GM19023 (cell line): ENCODE results near the gene IQCF2.
"Not testable (repeated sequence)": the region's sequence is repeated elsewhere in the genome, so short reads cannot be mapped to it uniquely, and the experiment has no call there.

Experiments used
- ATAC-seq: cut with Tn5 transposase; IDR thresholded peaks from one replicate; pipeline ENCODE4 v1.9.1; 2021; ENCODE audit warnings: mild to moderate bottlenecking, moderate library complexity; ENCODE audit not compliant: unreplicated experiment

IQCF2 gene

GRCh38 chr3:51860703-51861665, at the start of gene IQCF2:
TSS of gene IQCF2 (plus strand) at chr3:51861615. CDS start at chr3:51861667, 52 bp downstream.
- ATAC-seq: no peak

GRCh38 chr3:51813539-51813938, 47.9 kb upstream of the IQCF2 start:
- ATAC-seq: no peak

- no peak for ATAC-seq
Measured at GRCh38 chr3:51814034-51814433, 47.4 kb upstream of the IQCF2 start.

- ATAC-seq: no peak
Measured at GRCh38 chr3:51815614-51816013, 45.8 kb upstream of the IQCF2 start.

GRCh38 chr3:51816723-51817122, 44.7 kb upstream of the IQCF2 start:
- no peak for ATAC-seq

GRCh38 chr3:51817375-51817774, 44.0 kb upstream of the IQCF2 start:
- ATAC-seq: no peak

DNA sequence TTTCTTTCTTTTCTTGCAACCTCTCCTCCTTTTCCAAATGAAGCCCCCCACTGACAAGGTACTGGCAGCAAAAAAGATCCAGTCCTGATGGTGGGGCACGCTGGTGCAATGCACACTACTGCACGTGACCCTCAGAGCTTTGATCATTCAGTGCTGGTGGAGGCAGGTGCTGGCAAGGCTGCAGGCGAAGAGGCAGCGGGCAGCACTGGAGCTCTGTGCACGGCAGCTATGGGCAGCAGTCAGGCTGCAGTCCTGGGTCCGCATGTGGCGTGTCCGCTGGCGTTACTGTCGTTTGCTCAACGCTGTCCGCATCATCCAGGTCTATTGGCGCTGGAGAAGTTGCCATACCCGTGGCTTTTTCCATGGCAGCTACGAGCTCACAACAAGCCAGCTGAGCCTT, 42.3 kb upstream of the IQCF2 start:
- no peak for ATAC-seq

GRCh38 chr3:51819709-51820406, 41.6 kb upstream of the IQCF2 start:
- ATAC-seq: no peak

DNA sequence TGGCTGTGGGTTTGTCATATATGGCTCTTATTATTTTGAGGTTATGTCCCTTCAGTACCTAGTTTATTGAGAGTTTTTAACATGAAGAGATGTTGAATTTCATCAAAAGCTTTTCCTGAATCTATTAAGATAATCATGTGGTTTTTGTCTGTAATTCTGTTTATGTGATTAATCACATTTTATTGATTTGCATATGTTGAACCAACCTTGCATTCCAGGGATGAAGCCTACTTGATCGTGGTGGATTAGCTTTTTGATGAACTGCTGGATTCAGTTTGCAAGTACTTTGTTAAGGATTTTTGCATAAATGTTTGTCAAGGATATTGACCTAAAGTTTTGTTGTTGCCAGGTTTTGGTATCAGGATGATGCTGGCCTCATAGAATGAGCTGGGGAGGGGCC, 33.1 kb upstream of the IQCF2 start:
- no peak for ATAC-seq

DNA sequence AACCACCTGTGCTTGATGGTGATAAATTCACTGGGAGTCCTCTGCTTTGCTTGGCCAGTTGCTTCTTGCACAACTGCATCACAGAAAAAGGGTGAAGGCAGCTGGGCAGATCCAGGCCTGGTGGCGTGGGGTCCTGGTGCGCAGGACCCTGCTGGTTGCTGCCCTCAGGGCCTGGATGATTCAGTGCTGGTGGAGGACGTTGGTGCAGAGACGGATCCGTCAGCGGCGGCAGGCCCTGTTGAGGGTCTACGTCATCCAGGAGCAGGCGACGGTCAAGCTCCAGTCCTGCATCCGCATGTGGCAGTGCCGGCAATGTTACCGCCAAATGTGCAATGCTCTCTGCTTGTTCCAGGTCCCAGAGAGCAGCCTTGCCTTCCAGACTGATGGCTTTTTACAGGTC, 31.1 kb upstream of the IQCF2 start:
- no peak for ATAC-seq

DNA sequence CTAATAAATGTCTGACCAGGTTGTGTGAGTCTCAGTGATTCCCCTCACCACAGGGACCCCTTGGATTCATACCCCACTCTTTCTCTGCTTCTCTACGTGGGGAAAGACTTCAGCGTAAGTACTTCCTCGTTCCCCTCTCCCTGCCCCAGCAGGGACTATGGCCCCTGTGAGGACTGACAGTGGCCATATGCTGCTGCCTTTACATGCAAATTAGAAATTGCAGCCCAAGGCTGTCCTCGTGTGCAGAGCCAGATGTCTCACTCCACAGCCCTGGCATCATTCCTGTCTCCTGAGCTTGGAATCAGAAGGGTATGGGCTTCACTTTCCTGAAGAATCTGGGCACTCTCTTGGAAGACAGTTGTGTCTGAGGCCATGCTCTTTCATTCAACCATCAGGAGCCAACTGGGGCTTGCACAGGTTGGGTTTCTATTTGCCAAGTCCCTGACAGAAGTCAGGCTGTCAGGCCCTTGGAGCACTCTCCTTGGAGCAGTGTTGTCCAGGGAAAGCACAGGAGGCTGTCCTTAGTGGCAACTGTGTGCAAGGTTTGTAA, 30.5 kb upstream of the IQCF2 start:
- no peak for ATAC-seq

GRCh38 chr3:51836606-51837005, 24.8 kb upstream of the IQCF2 start:
- no peak for ATAC-seq

GRCh38 chr3:51845129-51845528, 16.3 kb upstream of the IQCF2 start:
- ATAC-seq: no peak

- ATAC-seq: not testable (repeated sequence)
Measured at GRCh38 chr3:51855411-51855810, 6.0 kb upstream of the IQCF2 start.

GRCh38 chr3:51862886-51863285, 1.5 kb downstream of the IQCF2 start:
- ATAC-seq: no peak

- not testable (repeated sequence) for ATAC-seq
Measured at GRCh38 chr3:51868896-51869295, 7.5 kb downstream of the IQCF2 start.

GRCh38 chr3:51869304-51869703, 7.9 kb downstream of the IQCF2 start:
- ATAC-seq: no peak

- ATAC-seq: no peak
Measured at GRCh38 chr3:51873253-51873766, 11.9 kb downstream of the IQCF2 start.

DNA sequence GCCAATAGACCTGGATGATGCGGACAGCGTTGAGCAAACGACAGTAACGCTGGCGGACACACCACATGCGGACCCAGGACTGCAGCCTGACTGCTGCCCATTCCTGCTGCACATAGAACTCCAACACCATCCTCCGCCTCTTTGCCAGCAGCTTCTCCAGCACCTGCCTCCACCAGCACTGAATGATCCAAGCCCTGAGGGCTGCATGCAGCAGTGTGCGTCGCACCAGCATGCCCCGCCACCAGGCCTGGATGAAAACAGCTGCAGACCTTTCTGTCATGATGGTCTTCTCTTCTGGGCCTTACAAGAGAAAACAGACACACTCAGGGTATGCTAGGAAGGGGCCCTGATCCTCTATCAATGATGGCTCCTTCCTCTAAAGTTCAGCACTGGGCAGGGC, 12.5 kb downstream of the IQCF2 start:
- no peak for ATAC-seq

- no peak for ATAC-seq
Measured at GRCh38 chr3:51874411-51874810, 13.0 kb downstream of the IQCF2 start.

GRCh38 chr3:51874889-51875288, 13.5 kb downstream of the IQCF2 start:
- ATAC-seq: no peak

DNA sequence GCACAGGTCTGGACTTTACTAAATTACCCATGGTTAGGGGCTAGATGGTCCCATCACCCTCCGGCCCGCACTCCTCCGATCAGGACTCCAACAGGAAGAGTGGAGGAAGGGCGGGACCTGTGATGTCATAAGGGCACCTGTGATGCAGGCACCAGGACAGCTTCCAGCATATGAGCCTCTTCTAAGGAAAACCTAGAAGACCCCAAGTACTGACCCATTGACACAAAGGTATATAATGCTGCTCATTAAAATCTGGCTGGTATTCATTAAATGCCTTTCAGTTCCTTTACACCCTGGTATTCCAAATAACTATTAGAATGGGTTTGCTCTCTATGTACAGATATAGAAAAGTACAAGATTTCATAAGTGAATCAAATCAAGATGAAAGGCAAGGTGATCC, 14.1 kb downstream of the IQCF2 start, which contains the start of gene IQCF5:
Gene IQCF5 (minus strand): TSS at position 101 of the 400 bp plus-strand sequence. CDS start 70 bp downstream, at position 31.
- ATAC-seq: no peak
